ENCODE data around the gene PEPD. TPM values are rescaled to one million over a fixed set of nuclear protein-coding genes. Genes with fewer than 3 reads are reported as not detected.
A peak's percentile ranks its signal among the peaks of the same experiment; 100 is the strongest.

The PEPD gene
- total RNA-seq, 3 donors from 2014 or later, result 54.2 to 57.2 (median 55.1) TPM

DNA sequence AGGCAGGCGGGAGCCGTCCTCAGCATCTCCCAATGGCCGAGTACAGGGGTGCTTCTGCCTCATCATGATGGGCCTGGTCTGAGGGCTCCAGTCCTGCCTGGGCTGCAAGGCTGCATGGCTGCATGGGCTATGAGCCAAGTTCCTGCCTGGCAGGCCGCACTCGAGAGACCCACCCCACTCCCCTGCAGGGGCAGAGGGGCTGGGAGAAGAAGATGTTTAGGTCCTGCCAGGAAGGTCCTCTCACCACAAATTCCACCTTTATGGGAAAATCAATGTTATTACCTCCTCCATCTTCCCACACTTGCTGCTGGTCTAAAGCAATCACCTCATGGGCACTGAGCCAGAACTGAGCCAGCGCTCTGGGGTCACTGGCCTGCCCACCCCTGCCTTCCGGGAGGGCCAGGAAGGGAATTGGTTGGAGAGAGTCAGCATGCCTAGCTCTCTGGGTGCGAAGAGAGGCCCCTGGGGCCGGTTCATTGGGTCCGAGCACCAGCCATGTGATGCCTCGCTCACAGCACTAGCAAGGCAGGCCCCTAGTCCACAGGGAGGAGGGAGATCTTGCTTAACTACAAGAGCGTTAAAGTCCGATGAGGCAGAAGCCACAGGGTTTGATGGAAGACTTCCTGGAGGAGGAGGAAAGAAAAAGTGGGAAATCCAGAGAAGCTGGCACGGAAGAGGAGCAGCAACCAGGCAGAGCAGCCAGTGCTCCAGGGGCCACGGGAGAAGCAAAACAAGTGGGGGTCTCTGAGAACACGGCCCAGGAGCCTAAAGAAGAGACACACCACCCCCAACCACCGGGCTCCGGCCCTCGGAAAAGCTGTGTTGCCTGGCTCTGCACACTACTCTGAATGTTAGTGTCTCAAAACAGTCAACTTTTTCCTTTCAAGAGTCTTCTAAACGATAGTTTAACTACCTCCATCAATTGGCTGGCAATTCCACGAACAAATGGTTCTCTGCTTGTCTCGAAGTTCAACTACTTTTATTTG, 84.9 kb downstream of the PEPD start:
- Mint-ChIP-seq H3K4me1 (ENCODE audit: low read depth) (peaks cover under 1% of the 10 kb centered on the region), H3K4me3 (no peak overlapping the region), H3K27me3 (ENCODE audit: low read depth) (no peaks in the 10 kb centered on the region), H3K36me3 (ENCODE audit: insufficient read depth) (no peaks in the 10 kb centered on the region), H3K9me3 (no peaks in the 10 kb centered on the region)
- ATAC-seq, result no peak
- no peak for DNase-seq

DNA sequence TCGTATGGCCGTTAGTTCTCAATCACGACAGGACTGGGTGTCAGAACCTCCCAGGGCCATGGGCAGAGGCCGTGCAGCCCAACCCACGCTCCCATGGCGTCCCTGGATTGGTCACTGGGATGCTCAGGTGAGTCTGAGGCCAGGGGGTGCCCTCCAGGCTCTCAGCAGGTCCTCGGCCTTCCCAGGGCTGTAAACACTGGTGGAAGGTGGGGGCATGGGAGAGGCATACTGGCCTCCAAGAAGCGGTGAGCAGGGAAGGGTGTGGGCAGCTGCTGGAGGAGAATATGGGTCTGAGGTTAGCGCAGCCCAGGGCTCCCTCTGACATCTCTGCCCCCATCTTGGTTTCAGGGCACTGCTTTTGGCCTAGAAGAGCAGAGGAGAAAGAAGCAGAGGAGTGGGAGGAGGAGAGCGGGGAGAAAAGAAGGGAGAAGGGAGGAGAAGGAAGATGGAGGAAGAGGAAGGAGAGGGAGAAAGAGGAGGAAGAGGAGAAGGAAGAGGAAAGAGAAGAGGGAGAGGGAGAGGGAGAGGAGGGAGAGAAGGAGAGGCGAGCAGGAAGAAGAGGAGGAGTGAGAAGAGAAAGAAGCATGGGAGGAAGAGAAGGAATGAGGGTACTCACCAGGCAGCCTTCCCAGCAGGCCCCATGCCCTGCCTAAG, 85.8 kb downstream of the PEPD start:
- DNase-seq (no peak), ATAC-seq (no peak)
- Mint-ChIP-seq H3K9me3 (no peaks in the 10 kb centered on the region), H3K27me3 (ENCODE audit: low read depth) (no peaks in the 10 kb centered on the region), H3K4me1 (ENCODE audit: low read depth) (peaks cover 4% of the 10 kb centered on the region), H3K36me3 (ENCODE audit: insufficient read depth) (no peaks in the 10 kb centered on the region), H3K4me3 (no peak overlapping the region)

DNA sequence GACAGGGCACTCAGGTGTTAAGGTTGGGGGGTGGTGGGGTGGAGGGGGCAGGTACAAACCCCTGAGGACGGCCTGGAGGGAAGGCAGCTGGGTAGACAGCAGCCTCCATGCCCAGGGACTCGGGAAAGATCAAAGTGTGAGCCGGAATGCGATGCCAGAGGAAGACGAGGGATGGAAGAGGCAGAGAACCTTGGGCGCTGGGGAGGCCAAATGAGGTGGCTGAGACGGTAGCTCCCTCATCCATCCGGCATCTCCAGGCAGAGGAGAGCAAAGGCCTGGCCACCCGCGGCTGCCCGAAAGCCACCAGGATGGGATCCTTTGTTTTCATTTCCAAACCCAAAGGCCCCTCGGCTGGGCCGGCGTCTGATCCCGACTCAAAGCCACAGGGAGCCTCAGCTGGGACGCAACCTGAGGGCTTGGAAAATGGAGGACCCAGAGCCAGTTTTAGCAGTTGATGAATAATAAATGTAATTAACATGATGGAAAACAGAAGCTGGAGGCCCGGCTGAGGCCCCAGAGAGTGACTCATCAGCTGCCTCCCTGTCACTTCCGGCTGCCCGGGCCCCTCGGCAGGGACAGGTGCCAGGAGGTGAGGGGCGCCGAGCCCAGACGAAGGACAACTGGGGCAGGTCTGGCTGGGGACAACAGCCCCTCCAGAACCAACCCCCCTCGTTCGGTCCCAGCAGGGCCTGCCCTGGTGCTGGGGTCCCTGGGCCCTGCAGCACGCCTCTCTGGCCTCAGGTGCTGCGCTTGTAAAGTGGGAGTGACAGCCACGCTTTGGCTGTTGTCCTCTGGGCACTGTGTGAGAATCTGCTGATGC, 86.5 kb downstream of the PEPD start:
- DNase-seq (no peak), ATAC-seq (no peak)
- Mint-ChIP-seq H3K36me3 (ENCODE audit: insufficient read depth) (no peaks in the 10 kb centered on the region), H3K4me1 (ENCODE audit: low read depth) (peaks cover 11% of the 10 kb centered on the region), H3K4me3 (no peak overlapping the region), H3K9me3 (no peaks in the 10 kb centered on the region), H3K27me3 (ENCODE audit: low read depth) (no peaks in the 10 kb centered on the region)

GRCh38 chr19:33434069-33434885, 87.3 kb downstream of the PEPD start:
- H3K36me3 Mint-ChIP-seq (ENCODE audit: insufficient read depth), result no peaks in the 10 kb centered on the region
- no peak for ATAC-seq
- DNase-seq, result no peak

GRCh38 chr19:33432446-33433170, 89.0 kb downstream of the PEPD start:
- Mint-ChIP-seq H3K36me3 (ENCODE audit: insufficient read depth) (no peaks in the 10 kb centered on the region), H3K4me3 (no peak overlapping the region), H3K9me3 (no peaks in the 10 kb centered on the region), H3K4me1 (ENCODE audit: low read depth) (peaks cover 12% of the 10 kb centered on the region), H3K27me3 (ENCODE audit: low read depth) (no peaks in the 10 kb centered on the region)
- DNase-seq (no peak), ATAC-seq (no peak)

More at GRCh38 chr19:33434069-33434885, 87.3 kb downstream of the PEPD start:
- H3K4me1 Mint-ChIP-seq (ENCODE audit: low read depth), result peaks cover 12% of the 10 kb centered on the region
- no peaks in the 10 kb centered on the region for H3K9me3 Mint-ChIP-seq
- H3K27me3 Mint-ChIP-seq (ENCODE audit: low read depth), result no peaks in the 10 kb centered on the region
- H3K4me3 Mint-ChIP-seq, result no peak overlapping the region

DNA sequence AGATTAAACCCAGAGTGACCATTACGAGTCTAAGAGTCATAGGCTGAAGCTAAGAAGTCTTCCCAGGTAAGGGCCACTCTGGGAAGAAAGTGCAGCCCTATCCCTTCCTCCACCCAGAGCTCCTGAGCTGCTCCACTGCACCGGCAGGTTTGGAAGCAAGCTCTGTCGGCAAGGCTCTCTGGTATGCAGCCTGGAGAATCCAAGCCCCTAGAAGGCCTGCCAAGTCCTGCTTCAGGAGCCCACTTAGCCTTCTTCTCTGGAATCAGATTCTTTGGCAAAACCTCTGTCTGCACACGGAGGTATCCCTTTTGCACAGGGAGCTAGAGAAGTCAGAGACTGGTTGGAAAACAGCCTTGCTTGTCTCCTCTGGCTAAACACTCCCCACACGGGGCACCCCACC, 89.6 kb downstream of the PEPD start:
- no peaks in the 10 kb centered on the region for H3K36me3 Mint-ChIP-seq (ENCODE audit: insufficient read depth)
- DNase-seq, result no peak
- ATAC-seq, result no peak
- no peaks in the 10 kb centered on the region for H3K27me3 Mint-ChIP-seq (ENCODE audit: low read depth)
- H3K4me1 Mint-ChIP-seq (ENCODE audit: low read depth), result peaks cover 12% of the 10 kb centered on the region
- H3K4me3 Mint-ChIP-seq, result no peak overlapping the region
- H3K9me3 Mint-ChIP-seq, result no peaks in the 10 kb centered on the region

GRCh38 chr19:33430674-33431277, 90.8 kb downstream of the PEPD start:
- DNase-seq (peak; percentile 53), ATAC-seq (peak; percentile 80 to 93)
- Mint-ChIP-seq H3K4me1 (ENCODE audit: low read depth) (peaks cover 12% of the 10 kb centered on the region), H3K4me3 (peak overlapping the region; percentile 42), H3K9me3 (no peaks in the 10 kb centered on the region), H3K36me3 (ENCODE audit: insufficient read depth) (no peaks in the 10 kb centered on the region), H3K27me3 (ENCODE audit: low read depth) (no peaks in the 10 kb centered on the region)

GRCh38 chr19:33429891-33430673, 91.5 kb downstream of the PEPD start:
- DNase-seq (no peak), ATAC-seq (peak; percentile 45 to 58)
- Mint-ChIP-seq H3K4me3 (peak overlapping the region; percentile 42), H3K36me3 (ENCODE audit: insufficient read depth) (no peaks in the 10 kb centered on the region), H3K9me3 (no peaks in the 10 kb centered on the region), H3K27me3 (ENCODE audit: low read depth) (no peaks in the 10 kb centered on the region), H3K4me1 (ENCODE audit: low read depth) (peaks cover 12% of the 10 kb centered on the region)

DNA sequence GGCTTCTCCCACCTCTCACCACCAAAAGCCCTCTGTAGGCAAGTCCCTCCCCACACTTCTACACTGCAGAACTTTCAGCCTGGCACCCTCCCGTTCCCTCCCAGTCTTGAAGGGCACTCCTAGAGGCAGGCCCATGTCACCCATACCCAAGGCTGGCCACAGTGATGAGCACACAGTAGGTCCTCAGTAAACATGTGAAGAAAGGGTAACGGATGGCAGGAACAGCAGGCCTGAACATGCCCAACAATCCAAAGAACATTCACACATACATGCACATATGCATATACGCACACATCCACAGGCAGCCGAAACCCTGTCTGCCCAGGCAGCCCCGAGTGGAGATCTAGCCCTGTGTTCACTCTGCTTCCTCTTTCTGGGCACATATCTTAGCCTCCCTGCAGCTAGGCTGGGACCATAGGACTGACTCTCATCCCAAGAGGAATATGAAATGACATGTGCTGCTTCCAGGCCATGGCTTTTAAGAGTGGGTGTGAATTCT, 92.9 kb downstream of the PEPD start:
- H3K27me3 Mint-ChIP-seq (ENCODE audit: low read depth), result no peaks in the 10 kb centered on the region
- no peak for ATAC-seq

DNA sequence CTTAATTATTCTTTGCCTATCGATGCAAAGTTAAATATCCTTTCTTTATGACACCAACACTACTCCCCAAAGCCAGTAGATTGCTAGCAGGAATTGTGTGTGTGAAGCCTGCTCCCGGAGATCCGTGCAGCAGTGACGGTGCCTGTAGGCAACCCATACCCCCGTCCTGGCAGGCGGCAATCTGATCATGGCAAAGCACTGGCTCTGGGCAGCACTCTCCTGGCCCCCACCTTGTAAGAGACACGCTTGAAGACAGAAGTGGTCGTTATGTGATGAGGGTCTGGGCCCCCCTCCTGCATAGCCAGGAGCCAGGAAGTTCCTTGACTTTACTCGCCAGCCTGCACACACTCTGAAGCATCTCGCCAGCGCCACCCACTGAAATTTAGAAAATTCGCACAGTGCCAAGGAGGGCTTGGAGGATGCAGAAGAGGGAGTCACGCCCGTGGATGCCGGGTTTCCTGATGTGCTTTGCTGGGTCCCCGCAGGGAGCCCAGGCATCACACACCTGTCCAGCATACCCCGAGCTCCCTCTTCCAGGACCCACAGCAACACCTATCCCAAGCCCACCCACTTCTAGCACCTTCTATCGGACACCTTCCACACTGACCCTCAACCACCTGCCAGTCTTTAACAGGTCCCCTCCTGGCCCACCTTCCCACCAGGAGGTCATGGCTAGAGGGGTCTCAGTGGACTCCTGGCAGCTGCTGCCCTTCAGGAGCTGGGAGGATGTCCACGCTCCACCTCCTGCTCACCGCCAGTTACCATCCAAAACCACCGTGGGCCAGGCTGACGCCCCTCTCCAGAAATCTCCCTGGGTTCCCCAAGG, 93.6 kb downstream of the PEPD start:
- no peaks in the 10 kb centered on the region for H3K36me3 Mint-ChIP-seq (ENCODE audit: insufficient read depth)

More for the DNA sequence above, 92.9 kb downstream of the PEPD start:
- Mint-ChIP-seq H3K36me3 (ENCODE audit: insufficient read depth) (no peaks in the 10 kb centered on the region), H3K4me3 (no peak overlapping the region), H3K4me1 (ENCODE audit: low read depth) (peaks cover 12% of the 10 kb centered on the region), H3K9me3 (no peaks in the 10 kb centered on the region)
- DNase-seq, result no peak

GRCh38 chr19:33426621-33427361, 94.8 kb downstream of the PEPD start:
- H3K9me3 Mint-ChIP-seq, result no peaks in the 10 kb centered on the region
- DNase-seq, result no peak

More for the DNA sequence above, 93.6 kb downstream of the PEPD start:
- Mint-ChIP-seq H3K4me3 (no peak overlapping the region), H3K4me1 (ENCODE audit: low read depth) (peaks cover 12% of the 10 kb centered on the region), H3K9me3 (no peaks in the 10 kb centered on the region), H3K27me3 (ENCODE audit: low read depth) (no peaks in the 10 kb centered on the region)
- DNase-seq (no peak), ATAC-seq (no peak)

More at GRCh38 chr19:33426621-33427361, 94.8 kb downstream of the PEPD start:
- peaks cover 12% of the 10 kb centered on the region for H3K4me1 Mint-ChIP-seq (ENCODE audit: low read depth)
- no peaks in the 10 kb centered on the region for H3K36me3 Mint-ChIP-seq (ENCODE audit: insufficient read depth)
- no peak for ATAC-seq
- H3K4me3 Mint-ChIP-seq, result no peak overlapping the region
- no peaks in the 10 kb centered on the region for H3K27me3 Mint-ChIP-seq (ENCODE audit: low read depth)
